ENCODE results near the gene RASA3. TPM values are rescaled to one million over a fixed set of nuclear protein-coding genes. Genes with fewer than 3 reads are reported as not detected.

The RASA3 gene
- total and polyA plus RNA-seq, 2 of the 4 experiments (the other 2 are of a cell fraction), result 21.0 to 31.4 TPM

GRCh38 chr13:113941571-113942191, 190.7 kb downstream of the RASA3 start:
- H3K4me3 ChIP-seq (ENCODE audit: insufficient read depth, low read depth, low read length), result no peak overlapping the region
- in situ Hi-C loops (cut with MboI; ENCODE audit: low sequenced_read_pairs), result no loop called here
- ChIA-PET CTCF (no interaction called here), POLR2A (ENCODE audit: unreplicated experiment) (no interaction called here)
- dilution Hi-C loops (cut with HindIII; ENCODE audit: low sequenced_read_pairs, unreplicated experiment), result no loop called here
- H3K23ac ChIP-seq (ENCODE audit: low read depth, low read length), result no peak overlapping the region
- H2AK9ac ChIP-seq (replicated peaks; ENCODE audit: low read depth, low read length, poor library complexity), result no peak overlapping the region
- H3K79me1 ChIP-seq (ENCODE audit: low read depth in 1 of 2, low read length in 2 of 2), result peaks cover 0 to 26% of the 10 kb centered on the region in 2 experiments; a peak in 2 of 4 replicates
- no peaks in the 10 kb centered on the region for H3K27me3 ChIP-seq (ENCODE audit: control insufficient read depth, insufficient read depth, low read length)
- H2BK5ac ChIP-seq (ENCODE audit: low read depth, low read length, poor library complexity, severe bottlenecking), result no peak overlapping the region
- H3K9ac ChIP-seq (ENCODE audit: low read depth, low read length), result no peak overlapping the region
- H2BK20ac ChIP-seq (ENCODE audit: low read depth, low read length), result no peak overlapping the region
- peak overlapping the region; percentile 27; the same call in 1 of the 2 replicates for H3K4ac ChIP-seq (ENCODE audit: low read depth, low read length)
- no peak overlapping the region for H2BK120ac ChIP-seq (ENCODE audit: low read depth, low read length)
- no peak overlapping the region for H3K56ac ChIP-seq (ENCODE audit: extremely low read depth, insufficient read depth, low read length)
- WGBS, 2 experiments (ENCODE audit: extremely low coverage in 2 of 2, insufficient read length in 1 of 2), result 87% methylated on average over 8 of the region's 16 CpGs; no CpG with 5 or more reads in 1 of the 2 experiments
- H4K8ac ChIP-seq (ENCODE audit: low read depth in 2 of 2, low read length in 2 of 2), result peak overlapping the region in 1 of 2 experiments; percentile 8; a peak in 1 of 4 replicates
- no peak overlapping the region for H4K5ac ChIP-seq (ENCODE audit: low read depth, low read length)
- H4K91ac ChIP-seq (ENCODE audit: insufficient read depth, low read depth, low read length), result no peak overlapping the region
- H4K20me1 ChIP-seq (ENCODE audit: insufficient read depth, low read length), result no peaks in the 10 kb centered on the region; the same call in 1 of the 2 replicates
- BruUV-seq (replicated peaks), result no TSS peak
- no peaks in the 10 kb centered on the region; the same call in 1 of the 2 replicates for H3K36me3 ChIP-seq (ENCODE audit: control insufficient read depth, insufficient read depth, low read length)
- H2BK15ac ChIP-seq (ENCODE audit: low read depth, low read length), result no peak overlapping the region; the same call in 2 of the 3 replicates
- intact Hi-C loops (cut with micrococcal nuclease), result no loop called here
- no peak overlapping the region for H3K18ac ChIP-seq (ENCODE audit: low read depth, low read length)
- H2AFZ ChIP-seq (replicated peaks; ENCODE audit: low read length, poor library complexity), result no peak overlapping the region
- ATAC-seq (ENCODE audit: low read depth) (no peak), DNase-seq (no peak)
- H3K4me2 ChIP-seq (ENCODE audit: low read depth, low read length), result no peak overlapping the region
- H3K9me1 ChIP-seq (ENCODE audit: insufficient read depth, low read length), result no peaks in the 10 kb centered on the region; the same call in 1 of the 2 replicates
- H3K27ac ChIP-seq (ENCODE audit: insufficient read depth, low read length), result no peak overlapping the region
- no peak for TF ChIP-seq RAD21 (IDR thresholded peaks at IDR 0.05; ENCODE audit: low read length)
- TF ChIP-seq RCOR1 (IDR thresholded peaks at IDR 0.05; ENCODE audit: insufficient replicate concordance, low read length), result no peak
- TF ChIP-seq MAFK (IDR thresholded peaks at IDR 0.05; ENCODE audit: low read depth, low read length), result no peak
- TF ChIP-seq MXI1 (IDR thresholded peaks at IDR 0.05; ENCODE audit: borderline replicate concordance, low read depth, low read length), result no peak
- TF ChIP-seq BHLHE40 (IDR thresholded peaks at IDR 0.05; ENCODE audit: low read depth, low read length), result no peak
- no peak for TF ChIP-seq RFX5 (IDR thresholded peaks at IDR 0.05; ENCODE audit: low read depth, low read length)
- peak overlapping the region; percentile 39 for H2AK5ac ChIP-seq (ENCODE audit: low read depth, low read length)
- no peak overlapping the region for H3K14ac ChIP-seq (replicated peaks; ENCODE audit: low read depth, low read length)
- peaks cover 7% of the 10 kb centered on the region; the same call in 1 of the 2 replicates for H3K4me1 ChIP-seq (ENCODE audit: control insufficient read depth, insufficient read depth, low read length)
- H3K9me3 ChIP-seq (ENCODE audit: control insufficient read depth, insufficient read depth, low read length), result no peaks in the 10 kb centered on the region

All from IMR-90 (cell line).